Renal cortical epithelial cell (primary cell): ENCODE results near the gene SLC27A4. TPM values are rescaled to one million over a fixed set of nuclear protein-coding genes. Genes with fewer than 3 reads are reported as not detected.

Experiments
- DNase-seq: peaks from one replicate; pipeline ENCODE4 v3.0.0-alpha.2; 2011; ENCODE audit warnings: low read depth
- total RNA-seq: library from RNA; depleted of rRNA; stranded (reverse); fragments of >200 nt; gene quantifications from 2 replicates; pipeline ENCODE4 v1.2.3, GENCODE V29; 2014

The SLC27A4 gene
- total RNA-seq, 1 donor from 2014 or later = 47.5 TPM

GRCh38 chr9:128365525-128365924 is 25.2 kb downstream of the SLC27A4 start:
- DNase-seq = no peak

GRCh38 chr9:128369024-128369706 is 28.8 kb downstream of the SLC27A4 start:
- DNase-seq = no peak

GRCh38 chr9:128370367-128370751 is 30.0 kb downstream of the SLC27A4 start:
- no peak for DNase-seq

GRCh38 chr9:128370752-128371629 is 30.7 kb downstream of the SLC27A4 start, which contains the start of gene URM1:
Gene URM1 (plus strand): TSS chr9:128371374. CDS start chr9:128371381, 7 bp downstream.
- DNase-seq = peak; percentile 92

GRCh38 chr9:128371630-128372117 is 31.3 kb downstream of the SLC27A4 start:
- no peak for DNase-seq

- DNase-seq = peak; percentile 32
Measured at GRCh38 chr9:128372188-128372641, 31.9 kb downstream of the SLC27A4 start.

- peak; percentile 70 for DNase-seq
Measured at GRCh38 chr9:128372784-128373183, 32.5 kb downstream of the SLC27A4 start.

GRCh38 chr9:128374221-128374675 is 33.9 kb downstream of the SLC27A4 start:
- DNase-seq = no peak

- DNase-seq = no peak
Measured at GRCh38 chr9:128375865-128376264, 35.5 kb downstream of the SLC27A4 start.

- no peak for DNase-seq
Measured at GRCh38 chr9:128382261-128382660, 41.9 kb downstream of the SLC27A4 start.

- DNase-seq = no peak
Measured at GRCh38 chr9:128383007-128383753, 42.9 kb downstream of the SLC27A4 start.

- DNase-seq = no peak
Measured at GRCh38 chr9:128383791-128384190, 43.5 kb downstream of the SLC27A4 start.

GRCh38 chr9:128384801-128385495 is 44.6 kb downstream of the SLC27A4 start:
- no peak for DNase-seq

- DNase-seq = no peak
Measured at GRCh38 chr9:128385496-128386460, 45.5 kb downstream of the SLC27A4 start.

GRCh38 chr9:128388150-128388549 is 47.8 kb downstream of the SLC27A4 start:
- DNase-seq = no peak

- no peak for DNase-seq
Measured at GRCh38 chr9:128389395-128390149, 49.2 kb downstream of the SLC27A4 start.

GRCh38 chr9:128390150-128390812 is 50.0 kb downstream of the SLC27A4 start:
- DNase-seq = no peak

- DNase-seq = no peak
Measured at GRCh38 chr9:128390813-128391711, 50.7 kb downstream of the SLC27A4 start.
